Measurements from ENCODE around the gene TOMM70.

DNA sequence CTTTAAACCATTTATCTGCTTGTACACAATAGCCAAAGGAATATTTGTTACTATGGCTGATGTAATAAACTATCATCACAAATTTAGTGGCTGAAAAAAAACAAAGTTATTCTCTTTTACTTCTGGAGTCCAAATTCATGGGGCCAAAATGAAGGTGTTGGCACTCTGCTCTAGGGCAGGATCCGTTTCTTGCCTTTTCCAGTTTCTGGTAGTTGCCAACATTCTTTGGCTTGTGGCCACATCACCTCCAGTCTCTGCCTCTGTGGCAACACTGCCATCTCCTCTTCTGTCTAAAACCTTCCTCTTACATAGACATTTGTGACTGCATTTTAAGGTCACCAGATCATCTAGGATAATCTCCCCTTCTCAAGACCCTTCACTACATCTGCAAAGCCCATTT is 39.0 kb downstream of the TOMM70 start:
- TF ChIP-seq, protein P1, sequence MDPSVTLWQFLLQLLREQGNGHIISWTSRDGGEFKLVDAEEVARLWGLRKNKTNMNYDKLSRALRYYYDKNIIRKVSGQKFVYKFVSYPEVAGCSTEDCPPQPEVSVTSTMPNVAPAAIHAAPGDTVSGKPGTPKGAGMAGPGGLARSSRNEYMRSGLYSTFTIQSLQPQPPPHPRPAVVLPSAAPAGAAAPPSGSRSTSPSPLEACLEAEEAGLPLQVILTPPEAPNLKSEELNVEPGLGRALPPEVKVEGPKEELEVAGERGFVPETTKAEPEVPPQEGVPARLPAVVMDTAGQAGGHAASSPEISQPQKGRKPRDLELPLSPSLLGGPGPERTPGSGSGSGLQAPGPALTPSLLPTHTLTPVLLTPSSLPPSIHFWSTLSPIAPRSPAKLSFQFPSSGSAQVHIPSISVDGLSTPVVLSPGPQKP (IDR thresholded peaks at IDR 0.05; ENCODE audit: borderline replicate concordance, low read depth, low read length) = no peak
- no peak for TF ChIP-seq POLR2A (IDR thresholded peaks at IDR 0.05; ENCODE audit: low read depth, low read length)

Measured in IMR-90 (cell line).